HCT116 (cell line): Measurements from ENCODE around the gene PLEK. TPM values are rescaled to one million over a fixed set of nuclear protein-coding genes. Genes with fewer than 3 reads are reported as not detected.

Experiments used
- ATAC-seq: fragments of 200-7000 bp; cut with Tn5 transposase; 2 replicates; pipeline ENCODE4 v1.9.1; 2020; ENCODE audit warnings: mild to moderate bottlenecking, moderate library complexity
- BruUV-seq: library from RNA; stranded (reverse); fragments of 400-500 nt; replicated peaks from 2 replicates; lab custom pipeline; 2021; lab: Mats Ljungman, UMichigan
- CTCF ChIA-PET: fragments of 300-600 bp; sonication (Branson Sonifier 250); formaldehyde crosslinking; loops from one replicate; lab custom pipeline; 2021; ENCODE audit warnings: antibody characterized with exemption; lab: Charles Lee
- POLR2A ChIA-PET: fragments of 300-600, 350-600 bp; sonication (Branson Sonifier 250); formaldehyde crosslinking; loops from one replicate; lab custom pipeline; 2021; ENCODE audit warnings: antibody characterized with exemption; lab: Charles Lee
- RAD21 ChIA-PET, 2 experiments: fragments of 300-600 bp; sonication (Branson Sonifier 250); formaldehyde crosslinking; loops; one replicate each; lab custom pipeline; 2023; ENCODE audit warnings: low total read pairs in 2 of 2; ENCODE audit not compliant: uncharacterized antibody in 2 of 2, unreplicated experiment in 2 of 2, low non-redundant PET in 1 of 2; lab: Charles Lee
- DNase-seq: peaks from one replicate; pipeline ENCODE4 v3.0.0-alpha.2; 2010; ENCODE audit warnings: low read depth, low spot score
- H2AFZ ChIP-seq: fragments of 200-600 bp; shearing (Covaris generic), sonication (generic); 2 replicates; pipeline ENCODE4 v1.6.1; 2017; ENCODE audit warnings: low read depth, mixed run types, mixed read lengths, antibody characterized with exemption, low read length; ENCODE audit not compliant: poor library complexity, severe bottlenecking
- H3K27ac ChIP-seq: 2 replicates; pipeline ENCODE4 v1.5.1; 2012; ENCODE audit warnings: low read depth, low read length
- H3K27me3 ChIP-seq: fragments of 200-600 bp; sonication (generic); 2 replicates; pipeline ENCODE4 v1.6.1; 2016; ENCODE audit warnings: mixed run types, low read length, mixed read lengths; ENCODE audit not compliant: insufficient read depth
- H3K36me3 ChIP-seq, 2 experiments: fragments of 200-500 bp in 1 of 2; fragments of 200-600 bp in 1 of 2; sonication (Bioruptor generic) in 1 of 2; sonication (generic) in 1 of 2; 2 replicates each; pipeline versions ENCODE4 v1.5.1 to v1.6.1; 2014 to 2016; ENCODE audit warnings: low read length in 2 of 2, inconsistent platforms in 1 of 2, mixed read lengths in 1 of 2, mixed run types in 1 of 2; ENCODE audit not compliant: insufficient read depth in 2 of 2, control insufficient read depth in 1 of 2
- H3K4me1 ChIP-seq, 2 experiments: fragments of 200-600 bp in 1 of 2; sonication (generic) in 1 of 2; 2 replicates each; pipeline versions ENCODE4 v1.5.1 to v1.6.1; 2012 to 2017; ENCODE audit warnings: low read length in 2 of 2, inconsistent platforms in 1 of 2, mild to moderate bottlenecking in 1 of 2, mixed read lengths in 1 of 2, mixed run types in 1 of 2, moderate library complexity in 1 of 2; ENCODE audit not compliant: insufficient read depth in 2 of 2, control insufficient read depth in 1 of 2
- H3K4me2 ChIP-seq: fragments of 200-600 bp; sonication (generic); 2 replicates; pipeline ENCODE4 v1.6.1; 2017; ENCODE audit warnings: mixed run types, low read length, mixed read lengths
- H3K4me3 ChIP-seq, 2 experiments: fragments of 200-600 bp in 1 of 2; sonication (generic) in 1 of 2; replicated peaks in 1 of 2; 2 replicates each; pipeline ENCODE4 v1.5.1; 2011 to 2016; ENCODE audit warnings: low read length in 2 of 2, control low read depth in 1 of 2, low read depth in 1 of 2, mild to moderate bottlenecking in 1 of 2, mixed read lengths in 1 of 2, mixed run types in 1 of 2
- H3K79me2 ChIP-seq: fragments of 200-600 bp; sonication (generic); 2 replicates; pipeline ENCODE4 v1.6.1; 2017; ENCODE audit warnings: mild to moderate bottlenecking, mixed run types, low read length, moderate library complexity, mixed read lengths; ENCODE audit not compliant: insufficient read depth
- H3K9ac ChIP-seq: fragments of 200-600 bp; sonication (generic); 2 replicates; pipeline ENCODE4 v1.6.1; 2016; ENCODE audit warnings: low read length, mixed read lengths
- H3K9me2 ChIP-seq: fragments of 200-600 bp; sonication (generic), shearing (Covaris generic); 2 replicates; pipeline ENCODE4 v1.6.1; 2017; ENCODE audit warnings: mixed run types, mild to moderate bottlenecking, moderate library complexity; ENCODE audit not compliant: insufficient read depth
- H3K9me3 ChIP-seq, 2 experiments: fragments of 200-500 bp in 1 of 2; fragments of 200-600 bp in 1 of 2; sonication (Bioruptor generic) in 1 of 2; sonication (generic) in 1 of 2; 2 replicates each; pipeline ENCODE4 v1.6.1; 2014 to 2017; ENCODE audit warnings: low read length in 2 of 2, mixed read lengths in 2 of 2, inconsistent platforms in 1 of 2, low read depth in 1 of 2, mild to moderate bottlenecking in 1 of 2, mixed run types in 1 of 2, moderate library complexity in 1 of 2; ENCODE audit not compliant: control insufficient read depth in 1 of 2, insufficient read depth in 1 of 2
- H4K20me1 ChIP-seq: fragments of 200-600 bp; sonication (generic), shearing (Covaris generic); 2 replicates; pipeline ENCODE4 v1.6.1; 2017; ENCODE audit warnings: mixed run types, mild to moderate bottlenecking, moderate library complexity; ENCODE audit not compliant: insufficient read depth
- ATF3 ChIP-seq: IDR thresholded peaks from 2 replicates; pipeline ENCODE4 v1.6.1; 2012
- CEBPB ChIP-seq: IDR thresholded peaks from 2 replicates; pipeline ENCODE4 v1.6.1; 2012; ENCODE audit warnings: low read depth
- CTCF ChIP-seq, 3 experiments: fragments of 200-600 bp in 1 of 3; sonication (generic) in 1 of 3; IDR thresholded peaks in 2 of 3; conservative IDR thresholded peaks in 1 of 3; 2 replicates each; pipeline ENCODE4 v1.5.1; 2012 to 2017; ENCODE audit warnings: low read depth in 2 of 3, low read length in 2 of 3, antibody characterized with exemption in 1 of 3, borderline replicate concordance in 1 of 3, control low read depth in 1 of 3, mild to moderate bottlenecking in 1 of 3, mixed read lengths in 1 of 3, mixed run types in 1 of 3, moderate library complexity in 1 of 3; ENCODE audit not compliant: insufficient read depth in 1 of 3
- EGR1 ChIP-seq: IDR thresholded peaks from 2 replicates; pipeline ENCODE4 v1.6.1; 2012; ENCODE audit warnings: low read depth
- EZH2 ChIP-seq: fragments of 200-600 bp; sonication (generic); IDR thresholded peaks from 2 replicates; pipeline ENCODE4 v1.6.1; 2017; ENCODE audit warnings: antibody characterized with exemption, mixed run types
- FOSL1 ChIP-seq: IDR thresholded peaks from 2 replicates; pipeline ENCODE4 v1.6.1; 2012; ENCODE audit warnings: low read depth
- MAX ChIP-seq: IDR thresholded peaks from 2 replicates; pipeline ENCODE4 v1.6.1; 2012
- REST ChIP-seq: IDR thresholded peaks from 2 replicates; pipeline ENCODE4 v1.6.1; 2012; ENCODE audit warnings: low read depth
- SIN3A ChIP-seq: IDR thresholded peaks from 2 replicates; pipeline ENCODE4 v1.6.1; 2012; ENCODE audit warnings: low read depth
- SP1 ChIP-seq: IDR thresholded peaks from 2 replicates; pipeline ENCODE4 v1.6.1; 2012; ENCODE audit warnings: low read depth
- SRF ChIP-seq: IDR thresholded peaks from 2 replicates; pipeline ENCODE4 v1.6.1; 2012; ENCODE audit warnings: low read depth
- ZFX ChIP-seq: fragments of 450-650 bp; IDR thresholded peaks from 2 replicates; pipeline ENCODE4 v1.6.1; 2017
- ZNF274 ChIP-seq: fragments of 200-500 bp; sonication (Bioruptor generic); IDR thresholded peaks from 2 replicates; pipeline ENCODE4 v1.6.1; 2014; ENCODE audit warnings: mild to moderate bottlenecking, low read depth, low read length, inconsistent platforms
- intact Hi-C: fragments of 100-400 bp; cut with micrococcal nuclease; formaldehyde crosslinking; loops from 2 replicates; pipeline ENCODE4 v1.10.0; 2022
- total RNA-seq: library from RNA; stranded (reverse); gene quantifications from one replicate; pipeline ENCODE4 v1.2.1, GENCODE V29; 2021; ENCODE audit not compliant: unreplicated experiment

Gene PLEK
- total RNA-seq, 1 experiment from 2014 or later, result 0.22 TPM

GRCh38 chr2:68384485-68385107 is 19.5 kb downstream of the PLEK start:
- no peak overlapping the region for H3K27ac ChIP-seq
- no peaks in the 10 kb centered on the region for H3K79me2 ChIP-seq
- RAD21 ChIA-PET, result no interaction called here
- DNase-seq, result no peak
- H4K20me1 ChIP-seq, result no peaks in the 10 kb centered on the region
- intact Hi-C loops, result no loop called here
- peaks cover 16% of the 10 kb centered on the region; the same call in 1 of the 2 replicates for H3K27me3 ChIP-seq
- no peaks in the 10 kb centered on the region for H3K4me1 ChIP-seq
- POLR2A ChIA-PET, result no interaction called here
- no peaks in the 10 kb centered on the region for H3K9me2 ChIP-seq
- no peaks in the 10 kb centered on the region for H3K36me3 ChIP-seq
- H2AFZ ChIP-seq, result no peak overlapping the region
- H3K9ac ChIP-seq, result no peak overlapping the region
- H3K4me3 ChIP-seq, result no peak overlapping the region
- H3K9me3 ChIP-seq, result no peaks in the 10 kb centered on the region
- BruUV-seq, result no TSS peak
- ATAC-seq, result no peak
- CTCF ChIA-PET, result no interaction called here
- H3K4me2 ChIP-seq, result no peak overlapping the region
- TF ChIP-seq MAX (no peak), EGR1 (no peak), ATF3 (no peak), CEBPB (no peak)

GRCh38 chr2:68385220-68385906 is 20.3 kb downstream of the PLEK start:
- ChIA-PET RAD21 (no interaction called here), CTCF (no interaction called here), POLR2A (interaction anchor here (0.7 kb wide), 1 partner anchor 545 kb away, joined by 3 read pairs; no protein-coding TSS in a partner anchor)
- ATAC-seq (no peak), DNase-seq (no peak)
- Histone ChIP-seq H3K4me1 (no peaks in the 10 kb centered on the region), H3K27ac (no peak overlapping the region), H3K9ac (no peak overlapping the region), H3K4me2 (no peak overlapping the region), H3K27me3 (peaks cover 23% of the 10 kb centered on the region; the same call in 1 of the 2 replicates), H3K36me3 (no peaks in the 10 kb centered on the region), H3K4me3 (no peak overlapping the region), H4K20me1 (no peaks in the 10 kb centered on the region), H3K9me2 (no peaks in the 10 kb centered on the region), H2AFZ (no peak overlapping the region), H3K79me2 (no peaks in the 10 kb centered on the region), H3K9me3 (no peaks in the 10 kb centered on the region)
- no TSS peak for BruUV-seq
- intact Hi-C loops, result no loop called here
- TF ChIP-seq CTCF (IDR thresholded peaks at IDR 0.05 in 2 of 3, conservative IDR thresholded peaks at IDR 0.05 in 1 of 3; ENCODE audit: borderline replicate concordance in 1 of 3, insufficient read depth in 1 of 3, low read depth in 2 of 3, low read length in 2 of 3) (no peak), ATF3 (no peak), ZFX (no peak), EZH2 (no peak), FOSL1 (no peak), SP1 (no peak), ZNF274 (no peak), REST (no peak), EGR1 (no peak), SRF (no peak), SIN3A (no peak)
